Ammon's horn (tissue), 1 donor: ENCODE results near the gene AKAP13.
"Not testable (repeated sequence)": the region's sequence is repeated elsewhere in the genome, so short reads cannot be mapped to it uniquely, and the experiment has no call there.

ENCODE experiments used
- DNase-seq: peaks from one replicate; pipeline ENCODE4 v3.0.0-alpha.2; 2016; ENCODE audit warnings: low spot score

The AKAP13 gene

GRCh38 chr15:85576392-85576791, 196.0 kb downstream of the AKAP13 start:
- no peak for DNase-seq

- DNase-seq: peak; percentile 39
Observed at GRCh38 chr15:85578941-85579701, 198.7 kb downstream of the AKAP13 start.

- peak; percentile 45 for DNase-seq
Observed at GRCh38 chr15:85579957-85580694, 199.7 kb downstream of the AKAP13 start.

- peak; percentile 47 for DNase-seq
Observed at GRCh38 chr15:85580879-85581278, 200.5 kb downstream of the AKAP13 start.

- peak; percentile 49 for DNase-seq
Observed at GRCh38 chr15:85581495-85581894, 201.1 kb downstream of the AKAP13 start.

GRCh38 chr15:85582131-85583079, 202.0 kb downstream of the AKAP13 start:
- peak; percentile 70 for DNase-seq

- no peak for DNase-seq
Observed at GRCh38 chr15:85583442-85583841, 203.0 kb downstream of the AKAP13 start.

- DNase-seq: peak; percentile 35
Observed at GRCh38 chr15:85583923-85584390, 203.6 kb downstream of the AKAP13 start.

GRCh38 chr15:85584872-85585271, 204.5 kb downstream of the AKAP13 start:
- no peak for DNase-seq

- not testable (repeated sequence) for DNase-seq
Observed at GRCh38 chr15:85586196-85586595, 205.8 kb downstream of the AKAP13 start.

- DNase-seq: no peak
Observed at GRCh38 chr15:85587707-85588411, 207.5 kb downstream of the AKAP13 start.

- no peak for DNase-seq
Observed at GRCh38 chr15:85588677-85589076, 208.3 kb downstream of the AKAP13 start.

- no peak for DNase-seq
Observed at GRCh38 chr15:85589851-85590250, 209.4 kb downstream of the AKAP13 start.

- DNase-seq: no peak
Observed at GRCh38 chr15:85591622-85592021, 211.2 kb downstream of the AKAP13 start.

GRCh38 chr15:85592148-85592547, 211.7 kb downstream of the AKAP13 start:
- DNase-seq: no peak

GRCh38 chr15:85593809-85594445, 213.5 kb downstream of the AKAP13 start:
- DNase-seq: no peak

- DNase-seq: no peak
Observed at GRCh38 chr15:85595804-85596536, 215.6 kb downstream of the AKAP13 start.

GRCh38 chr15:85597155-85597815, 216.9 kb downstream of the AKAP13 start:
- no peak for DNase-seq

- DNase-seq: no peak
Observed at GRCh38 chr15:85598219-85598618, 217.8 kb downstream of the AKAP13 start.
